GM19240 (cell line): ENCODE results near the gene TTYH1.
A peak's percentile ranks its signal among the peaks of the same experiment; 100 is the strongest.
"Not testable (repeated sequence)": the region's sequence is repeated elsewhere in the genome, so short reads cannot be mapped to it uniquely, and the experiment has no call there.

Source experiments
- DNase-seq: peaks from one replicate; pipeline ENCODE4 v3.0.0; 2011; ENCODE audit warnings: low spot score; ENCODE audit not compliant: insufficient read length

Gene TTYH1

GRCh38 chr19:54459282-54460229 lies 44.3 kb downstream of the TTYH1 start:
- no peak for DNase-seq

- DNase-seq: no peak
Measured at GRCh38 chr19:54460230-54461005, 45.2 kb downstream of the TTYH1 start.

GRCh38 chr19:54461210-54461609 lies 45.9 kb downstream of the TTYH1 start:
- no peak for DNase-seq

GRCh38 chr19:54461613-54462012 lies 46.3 kb downstream of the TTYH1 start:
- DNase-seq: no peak

- no peak for DNase-seq
Measured at GRCh38 chr19:54462047-54462654, 46.9 kb downstream of the TTYH1 start.

- no peak for DNase-seq
Measured at GRCh38 chr19:54462655-54463530, 47.6 kb downstream of the TTYH1 start.

GRCh38 chr19:54463531-54464043 lies 48.3 kb downstream of the TTYH1 start, which contains the start of gene LENG9:
Gene LENG9, minus strand, starts transcription at chr19:54463778. Its CDS starts 252 bp downstream, at chr19:54463526.
- peak; percentile 65 for DNase-seq

- DNase-seq: peak; percentile 72
Measured at GRCh38 chr19:54464044-54464629, 48.9 kb downstream of the TTYH1 start.

- peak; percentile 86 for DNase-seq
Measured at GRCh38 chr19:54464630-54465425, 49.6 kb downstream of the TTYH1 start.

GRCh38 chr19:54465426-54466109 lies 50.3 kb downstream of the TTYH1 start:
- DNase-seq: no peak

GRCh38 chr19:54466110-54466480 lies 50.8 kb downstream of the TTYH1 start:
- DNase-seq: not testable (repeated sequence)

- DNase-seq: no peak
Measured at GRCh38 chr19:54469496-54469934, 54.3 kb downstream of the TTYH1 start.

GRCh38 chr19:54470276-54470887 lies 55.1 kb downstream of the TTYH1 start:
- no peak for DNase-seq

GRCh38 chr19:54470991-54471782 lies 55.9 kb downstream of the TTYH1 start:
- DNase-seq: no peak

GRCh38 chr19:54473071-54473891 lies 58.0 kb downstream of the TTYH1 start, which contains the start of gene CDC42EP5:
Gene CDC42EP5, minus strand, starts transcription at chr19:54473296. Its CDS starts 7,749 bp downstream, at chr19:54465547.
- no peak for DNase-seq

- DNase-seq: no peak
Measured at GRCh38 chr19:54473892-54474372, 58.7 kb downstream of the TTYH1 start.
